IMR-90 (cell line): Measurements from ENCODE around the gene TMED10. TPM values are rescaled to one million over a fixed set of nuclear protein-coding genes. Genes with fewer than 3 reads are reported as not detected.

Experiments used
- ATAC-seq: fragments of 200-7000 bp; cut with Tn5 transposase; 2 replicates; pipeline ENCODE4 v1.9.1; 2020; ENCODE audit warnings: low read depth, mild to moderate bottlenecking, moderate library complexity
- BruUV-seq: library from RNA; stranded (reverse); fragments of 400-500 nt; replicated peaks from 2 replicates; lab custom pipeline; 2021; lab: Mats Ljungman, UMichigan
- CTCF ChIA-PET: fragments of 300-600 bp; formaldehyde crosslinking; extraction: SDS; loops from one replicate; lab custom pipeline; 2021; ENCODE audit warnings: antibody characterized with exemption; lab: Yijun Ruan, JAX
- POLR2A ChIA-PET: fragments of 300-600 bp; sonication (Branson Sonifier 250); formaldehyde crosslinking; loops from one replicate; lab custom pipeline; 2022; ENCODE audit warnings: antibody characterized with exemption; ENCODE audit not compliant: unreplicated experiment; lab: Charles Lee
- DNase-seq: peaks from one replicate; pipeline ENCODE4 v3.0.0; 2013
- H2AFZ ChIP-seq: replicated peaks from 2 replicates; pipeline ENCODE3; 2013; ENCODE audit warnings: low read length, mild to moderate bottlenecking; ENCODE audit not compliant: poor library complexity
- H2AK5ac ChIP-seq: 2 replicates; pipeline ENCODE4 v1.6.1; 2013; ENCODE audit warnings: low read depth, low read length, inconsistent platforms
- H2AK9ac ChIP-seq: replicated peaks from 2 replicates; pipeline ENCODE3; 2013; ENCODE audit warnings: mild to moderate bottlenecking, low read depth, low read length, moderate library complexity; ENCODE audit not compliant: poor library complexity
- H2BK120ac ChIP-seq: 2 replicates; pipeline ENCODE4 v1.6.1; 2013; ENCODE audit warnings: low read depth, low read length, inconsistent platforms
- H2BK15ac ChIP-seq: 3 replicates; pipeline ENCODE4 v1.6.1; 2013; ENCODE audit warnings: low read depth, low read length, inconsistent platforms
- H2BK20ac ChIP-seq: 2 replicates; pipeline ENCODE4 v1.6.1; 2013; ENCODE audit warnings: low read depth, mild to moderate bottlenecking, inconsistent platforms, low read length, moderate library complexity
- H2BK5ac ChIP-seq: 2 replicates; pipeline ENCODE4 v1.6.1; 2013; ENCODE audit warnings: mild to moderate bottlenecking, low read depth, low read length, inconsistent platforms; ENCODE audit not compliant: poor library complexity, severe bottlenecking
- H3K14ac ChIP-seq: replicated peaks from 2 replicates; pipeline ENCODE4 v1.6.1; 2013; ENCODE audit warnings: low read depth, low read length, inconsistent platforms
- H3K18ac ChIP-seq: 2 replicates; pipeline ENCODE4 v1.6.1; 2013; ENCODE audit warnings: low read depth, low read length, control low read depth
- H3K23ac ChIP-seq: 2 replicates; pipeline ENCODE4 v1.6.1; 2013; ENCODE audit warnings: low read depth, low read length, inconsistent platforms
- H3K27ac ChIP-seq: 2 replicates; pipeline ENCODE4 v1.5.1; 2013; ENCODE audit warnings: mild to moderate bottlenecking, control low read depth, low read length; ENCODE audit not compliant: insufficient read depth
- H3K27me3 ChIP-seq: 2 replicates; pipeline ENCODE4 v1.6.1; 2013; ENCODE audit warnings: low read length; ENCODE audit not compliant: control insufficient read depth, insufficient read depth
- H3K36me3 ChIP-seq: 2 replicates; pipeline ENCODE4 v1.6.1; 2013; ENCODE audit warnings: low read length, mixed read lengths; ENCODE audit not compliant: control insufficient read depth, insufficient read depth
- H3K4ac ChIP-seq: 2 replicates; pipeline ENCODE4 v1.6.1; 2013; ENCODE audit warnings: low read depth, low read length, inconsistent platforms
- H3K4me1 ChIP-seq: 2 replicates; pipeline ENCODE4 v1.6.1; 2013; ENCODE audit warnings: low read length, mixed read lengths; ENCODE audit not compliant: control insufficient read depth, insufficient read depth
- H3K4me2 ChIP-seq: 2 replicates; pipeline ENCODE4 v1.6.1; 2013; ENCODE audit warnings: low read depth, mild to moderate bottlenecking, control low read depth, low read length, moderate library complexity
- H3K4me3 ChIP-seq: 2 replicates; pipeline ENCODE4 v1.5.1; 2013; ENCODE audit warnings: low read depth, mild to moderate bottlenecking, control low read depth, low read length, moderate library complexity; ENCODE audit not compliant: insufficient read depth
- H3K56ac ChIP-seq: 2 replicates; pipeline ENCODE4 v1.6.1; 2013; ENCODE audit warnings: low read length, inconsistent platforms; ENCODE audit not compliant: insufficient read depth; ENCODE audit errors: extremely low read depth
- H3K79me1 ChIP-seq, 2 experiments: 2 replicates each; pipeline ENCODE4 v1.6.1; 2013; ENCODE audit warnings: low read length in 2 of 2, inconsistent platforms in 1 of 2, low read depth in 1 of 2
- H3K9ac ChIP-seq: 2 replicates; pipeline ENCODE4 v1.6.1; 2013; ENCODE audit warnings: low read depth, low read length, control low read depth
- H3K9me1 ChIP-seq: 2 replicates; pipeline ENCODE4 v1.6.1; 2013; ENCODE audit warnings: low read length, inconsistent platforms; ENCODE audit not compliant: insufficient read depth
- H3K9me3 ChIP-seq: 2 replicates; pipeline ENCODE4 v1.6.1; 2013; ENCODE audit warnings: low read length; ENCODE audit not compliant: control insufficient read depth, insufficient read depth
- H4K20me1 ChIP-seq: 2 replicates; pipeline ENCODE4 v1.6.1; 2013; ENCODE audit warnings: low read length, inconsistent platforms; ENCODE audit not compliant: insufficient read depth
- H4K5ac ChIP-seq: 2 replicates; pipeline ENCODE4 v1.6.1; 2013; ENCODE audit warnings: mild to moderate bottlenecking, low read depth, low read length, control low read depth
- H4K8ac ChIP-seq, 2 experiments: 2 replicates each; pipeline ENCODE4 v1.6.1; 2013; ENCODE audit warnings: low read depth in 2 of 2, low read length in 2 of 2, control low read depth in 1 of 2, inconsistent platforms in 1 of 2
- H4K91ac ChIP-seq: 2 replicates; pipeline ENCODE4 v1.6.1; 2013; ENCODE audit warnings: low read depth, low read length, inconsistent platforms; ENCODE audit not compliant: insufficient read depth
- BHLHE40 ChIP-seq: fragments of 150-350 bp; IDR thresholded peaks from 2 replicates; pipeline ENCODE4 v1.6.1; 2016; ENCODE audit warnings: mild to moderate bottlenecking, low read depth, low read length
- CEBPB ChIP-seq: IDR thresholded peaks from 2 replicates; pipeline ENCODE4 v1.6.1; 2012; ENCODE audit warnings: low read depth, low read length, improper control_type of control experiment
- CHD1 ChIP-seq: IDR thresholded peaks from 2 replicates; pipeline ENCODE4 v1.6.1; 2012; ENCODE audit warnings: low read depth, low read length, improper control_type of control experiment
- CTCF ChIP-seq: conservative IDR thresholded peaks from 2 replicates; pipeline ENCODE4 v1.5.1; 2012; ENCODE audit warnings: mild to moderate bottlenecking, low read depth, low read length, improper control_type of control experiment
- ELK1 ChIP-seq: fragments of 150-350 bp; IDR thresholded peaks from 2 replicates; pipeline ENCODE4 v1.6.1; 2016; ENCODE audit warnings: low read depth, mild to moderate bottlenecking, low read length, moderate library complexity, borderline replicate concordance
- FOS ChIP-seq: fragments of 150-350 bp; IDR thresholded peaks from 2 replicates; pipeline ENCODE4 v1.6.1; 2016; ENCODE audit warnings: low read depth, low read length
- MAFK ChIP-seq: IDR thresholded peaks from 2 replicates; pipeline ENCODE4 v1.6.1; 2012; ENCODE audit warnings: low read depth, low read length, improper control_type of control experiment
- MAZ ChIP-seq: IDR thresholded peaks from 2 replicates; pipeline ENCODE4 v1.6.1; 2012; ENCODE audit warnings: low read depth, mild to moderate bottlenecking, low read length, improper control_type of control experiment, moderate library complexity, borderline replicate concordance
- MXI1 ChIP-seq: IDR thresholded peaks from 2 replicates; pipeline ENCODE4 v1.6.1; 2012; ENCODE audit warnings: low read depth, mild to moderate bottlenecking, low read length, moderate library complexity, borderline replicate concordance
- NFE2L2 ChIP-seq: fragments of 150-350 bp; IDR thresholded peaks from 2 replicates; pipeline ENCODE4 v1.6.1; 2016; ENCODE audit warnings: low read depth, mild to moderate bottlenecking, low read length
- POLR2A ChIP-seq: IDR thresholded peaks from 2 replicates; pipeline ENCODE4 v1.6.1; 2012; ENCODE audit warnings: mild to moderate bottlenecking, low read depth, low read length
- RAD21 ChIP-seq: IDR thresholded peaks from 2 replicates; pipeline ENCODE4 v1.6.1; 2012; ENCODE audit warnings: low read length, improper control_type of control experiment
- RCOR1 ChIP-seq: IDR thresholded peaks from 2 replicates; pipeline ENCODE4 v1.6.1; 2012; ENCODE audit warnings: mild to moderate bottlenecking, low read length, improper control_type of control experiment; ENCODE audit not compliant: insufficient replicate concordance
- RFX5 ChIP-seq: IDR thresholded peaks from 2 replicates; pipeline ENCODE4 v1.8.0; 2012; ENCODE audit warnings: low read depth, mild to moderate bottlenecking, low read length, moderate library complexity
- SMC3 ChIP-seq: fragments of 150-350 bp; IDR thresholded peaks from 2 replicates; pipeline ENCODE4 v1.6.1; 2016; ENCODE audit warnings: low read depth, mild to moderate bottlenecking, antibody characterized with exemption, low read length, moderate library complexity
- USF2 ChIP-seq: fragments of 150-350 bp; IDR thresholded peaks from 2 replicates; pipeline ENCODE4 v1.6.1; 2017; ENCODE audit warnings: mild to moderate bottlenecking, antibody characterized with exemption, low read length, low read depth
- whole genome bisulfite sequencing, 2 experiments: methylation state at CpG; one replicate each; pipeline versions ENCODE4 v1.1.5 to v1.1.7; 2013; ENCODE audit warnings: missing lambda C conversion rate in 2 of 2; ENCODE audit not compliant: insufficient read length in 1 of 2; ENCODE audit errors: extremely low coverage in 2 of 2; 5-methylcytosine and 5-hydroxymethylcytosine counted together
- dilution Hi-C: fragments of 300-500 bp; cut with HindIII; formaldehyde crosslinking; loops from one replicate; pipeline ENCODE4 v1.14.3; 2018; ENCODE audit warnings: low sequenced_read_pairs; ENCODE audit not compliant: unreplicated experiment
- in situ Hi-C: fragments of 300-500 bp; cut with MboI; formaldehyde crosslinking; loops from 3 replicates; pipeline ENCODE4 v1.14.3; 2019; ENCODE audit warnings: low sequenced_read_pairs, inconsistent platforms, mixed read lengths
- intact Hi-C: fragments of 100-400 bp; cut with micrococcal nuclease; formaldehyde crosslinking; loops from 2 replicates; pipeline ENCODE4 v1.10.0; 2022
- polyA plus RNA-seq, 3 experiments: library from polyadenylated mRNA; depleted of rRNA; stranded (reverse); fragments of >200 nt; gene quantifications; 2 replicates each; pipeline ENCODE4 v1.2.3, GENCODE V29; 2012; ENCODE audit warnings: low replicate concordance in 1 of 3
- total RNA-seq: library from RNA; depleted of rRNA; stranded (reverse); fragments of >200 nt; gene quantifications from 2 replicates; pipeline ENCODE4 v1.2.3, GENCODE V29; 2012

TMED10 gene
- total and polyA plus RNA-seq, 2 of the 4 experiments (the other 2 are of a cell fraction): 254 to 441 TPM

GRCh38 chr14:75151851-75152250 is 24.6 kb downstream of the TMED10 start:
- no peak for TF ChIP-seq RFX5
- TF ChIP-seq CTCF: no peak
- TF ChIP-seq RAD21: no peak
- TF ChIP-seq CHD1: no peak
- TF ChIP-seq CEBPB: no peak
- no peak for TF ChIP-seq NFE2L2
- no peak for TF ChIP-seq MAZ
- TF ChIP-seq USF2: no peak
- TF ChIP-seq MAFK: no peak
- TF ChIP-seq POLR2A: no peak
- no peak for TF ChIP-seq FOS
- no peak for TF ChIP-seq ELK1
- no peak for TF ChIP-seq BHLHE40
- TF ChIP-seq SMC3: no peak
- no peak for TF ChIP-seq MXI1
- TF ChIP-seq RCOR1: no peak
- Histone ChIP-seq H3K9ac (no peak overlapping the region), H3K36me3 (no peaks in the 10 kb centered on the region; the same call in none of the 2 replicates), H4K5ac (no peak overlapping the region), H3K18ac (no peak overlapping the region), H3K4ac (no peak overlapping the region), H3K14ac (no peak overlapping the region), H3K4me1 (peaks cover 2% of the 10 kb centered on the region; the same call in 1 of the 2 replicates), H2AFZ (no peak overlapping the region), H4K8ac (no peak overlapping the region), H3K27ac (no peak overlapping the region), H3K4me3 (no peak overlapping the region), H3K4me2 (no peak overlapping the region), H2AK9ac (no peak overlapping the region), H2BK15ac (no peak overlapping the region), H2BK120ac (no peak overlapping the region), H2BK5ac (no peak overlapping the region), H2BK20ac (no peak overlapping the region), H3K9me1 (peaks cover 7% of the 10 kb centered on the region), H3K9me3 (no peaks in the 10 kb centered on the region), H2AK5ac (no peak overlapping the region), H3K56ac (no peak overlapping the region), H3K23ac (no peak overlapping the region), H4K20me1 (peaks cover 22% of the 10 kb centered on the region), H3K79me1 (peaks cover 27 to 68% of the 10 kb centered on the region in 2 experiments), H3K27me3 (no peaks in the 10 kb centered on the region), H4K91ac (no peak overlapping the region)
- WGBS, 2 experiments: no CpG with 5 or more reads among the region's 1 CpG
- ChIA-PET CTCF (no interaction called here), POLR2A (no interaction called here)
- intact Hi-C loops (no loop called here), dilution Hi-C loops (no loop called here), in situ Hi-C loops (no loop called here)
- no peak for ATAC-seq
- no TSS peak for BruUV-seq
- no peak for DNase-seq
